SIG-M5 treated with dmso at 0.1 percent for 504 hours (cell line): ENCODE measurements around the gene HSPA4.
A peak's percentile ranks its signal among the peaks of the same experiment; 100 is the strongest.

Experiments
- DNase-seq: peaks from one replicate; lab custom pipeline; 2025; ENCODE audit not compliant: unreplicated experiment; lab: John Stamatoyannopoulos, UW

The HSPA4 gene

DNA sequence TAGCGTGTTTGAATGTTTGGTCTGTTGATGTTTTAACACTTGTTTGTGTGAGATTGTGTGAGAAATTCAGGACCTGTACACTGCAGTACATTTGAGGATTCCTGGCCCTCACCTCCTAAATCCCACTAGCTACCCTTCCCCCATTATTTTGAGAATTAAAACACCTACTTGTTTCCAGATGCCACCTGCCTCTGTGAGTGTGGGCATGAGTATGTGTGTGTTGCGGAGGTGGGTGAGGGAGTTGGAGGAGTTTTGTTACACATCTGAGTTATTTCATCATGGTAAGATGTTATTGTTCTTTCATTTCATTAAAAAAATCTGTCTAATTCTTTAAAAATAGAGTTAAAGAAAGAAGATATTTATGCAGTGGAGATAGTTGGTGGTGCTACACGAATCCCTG lies 36.3 kb downstream of the HSPA4 start:
- DNase-seq, result no peak

DNA sequence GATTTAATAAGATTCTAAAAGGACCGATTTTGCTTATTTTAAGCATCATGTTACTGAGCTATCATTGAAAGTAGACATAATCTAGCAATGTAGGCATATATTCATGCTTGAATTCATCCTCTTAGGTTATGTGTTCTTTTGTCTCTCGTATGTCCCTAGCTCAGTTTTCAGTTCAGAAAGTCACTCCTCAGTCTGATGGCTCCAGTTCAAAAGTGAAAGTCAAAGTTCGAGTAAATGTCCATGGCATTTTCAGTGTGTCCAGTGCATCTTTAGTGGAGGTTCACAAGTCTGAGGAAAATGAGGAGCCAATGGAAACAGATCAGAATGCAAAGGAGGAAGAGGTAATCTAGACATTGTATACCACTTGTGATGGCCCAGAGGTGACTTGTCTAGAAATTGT lies 39.2 kb downstream of the HSPA4 start:
- no peak for DNase-seq

DNA sequence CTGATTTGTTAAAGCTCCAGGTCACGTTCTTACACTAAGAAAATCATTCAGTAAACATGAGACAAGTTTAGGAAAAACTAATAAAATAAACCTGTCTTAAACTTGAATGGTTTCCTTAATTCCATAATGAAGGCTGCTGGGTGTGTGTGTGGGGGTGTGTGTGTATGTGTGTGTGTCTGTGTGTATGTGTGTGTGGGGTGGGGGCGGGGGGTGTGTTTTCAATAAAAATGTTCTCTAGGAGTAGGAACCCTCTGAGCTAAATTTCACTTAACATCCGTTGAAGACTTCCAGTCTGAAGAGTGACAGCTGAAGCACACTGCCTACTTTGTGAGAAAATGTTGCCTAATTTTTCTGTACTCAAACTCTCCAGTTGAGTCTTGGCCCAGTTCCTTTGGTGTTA lies 54.5 kb downstream of the HSPA4 start:
- DNase-seq, result no peak

DNA sequence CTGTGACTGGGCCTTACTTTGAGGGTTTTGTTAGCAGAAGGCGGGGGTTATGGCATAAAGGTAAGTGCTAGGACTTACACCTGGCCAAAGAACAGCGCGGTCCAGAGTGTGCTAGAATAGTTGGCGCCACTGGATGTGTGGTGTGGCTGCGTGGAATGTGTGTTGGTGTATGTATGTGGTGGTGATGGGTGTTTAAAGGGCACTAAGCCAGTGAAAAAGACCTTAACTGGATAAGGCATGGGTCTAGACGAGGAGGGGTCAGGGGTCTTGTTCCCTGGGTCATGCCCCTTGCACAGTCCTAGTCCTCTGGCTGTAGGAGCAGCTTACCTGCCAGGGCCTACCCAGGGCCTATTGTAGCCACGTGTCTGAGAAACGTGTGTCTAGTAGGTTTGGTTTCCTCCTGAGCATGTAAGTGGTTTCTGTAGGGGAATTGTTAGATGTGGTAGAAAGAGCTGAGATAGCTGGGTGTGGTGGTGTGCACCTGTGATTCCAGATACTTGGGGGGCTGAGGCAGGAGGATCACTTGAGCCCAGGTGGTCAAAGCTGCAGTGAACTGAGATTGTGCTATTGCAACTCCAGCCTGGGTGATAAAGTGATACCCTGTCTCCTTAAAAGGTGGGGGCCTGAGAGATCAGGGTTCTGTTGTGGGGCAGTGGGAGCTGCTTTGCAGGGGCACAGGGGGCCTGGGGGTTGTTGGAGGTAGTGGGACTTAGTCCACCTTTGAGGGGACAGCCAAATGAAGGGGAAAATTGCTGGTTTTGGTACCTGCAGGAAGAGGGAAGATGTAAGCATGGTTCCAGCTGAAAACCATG lies 55.2 kb downstream of the HSPA4 start:
- DNase-seq, result no peak

DNA sequence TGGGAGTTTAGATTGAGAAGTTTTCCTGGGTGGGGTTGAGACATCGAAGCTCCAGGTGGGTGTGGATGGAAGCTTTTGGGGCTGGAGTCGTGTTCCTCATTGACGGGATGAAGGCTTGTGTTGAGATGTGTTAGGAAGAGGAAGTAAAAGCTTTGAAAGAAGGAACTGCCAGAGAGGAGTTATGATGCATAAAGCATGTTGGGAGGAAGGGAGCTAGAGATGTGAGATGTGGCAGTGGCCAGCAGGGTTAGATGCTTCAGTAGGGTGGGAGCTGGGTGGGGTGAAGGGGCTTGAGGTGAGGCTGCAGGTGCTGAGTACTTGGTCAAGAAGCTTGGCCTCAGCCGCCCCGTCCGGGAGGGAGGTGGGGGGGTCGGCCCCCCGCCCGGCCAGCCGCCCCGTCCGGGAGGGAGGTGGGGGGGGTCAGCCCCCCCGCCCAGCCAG lies 56.7 kb downstream of the HSPA4 start:
- peak; percentile 94 for DNase-seq

DNA sequence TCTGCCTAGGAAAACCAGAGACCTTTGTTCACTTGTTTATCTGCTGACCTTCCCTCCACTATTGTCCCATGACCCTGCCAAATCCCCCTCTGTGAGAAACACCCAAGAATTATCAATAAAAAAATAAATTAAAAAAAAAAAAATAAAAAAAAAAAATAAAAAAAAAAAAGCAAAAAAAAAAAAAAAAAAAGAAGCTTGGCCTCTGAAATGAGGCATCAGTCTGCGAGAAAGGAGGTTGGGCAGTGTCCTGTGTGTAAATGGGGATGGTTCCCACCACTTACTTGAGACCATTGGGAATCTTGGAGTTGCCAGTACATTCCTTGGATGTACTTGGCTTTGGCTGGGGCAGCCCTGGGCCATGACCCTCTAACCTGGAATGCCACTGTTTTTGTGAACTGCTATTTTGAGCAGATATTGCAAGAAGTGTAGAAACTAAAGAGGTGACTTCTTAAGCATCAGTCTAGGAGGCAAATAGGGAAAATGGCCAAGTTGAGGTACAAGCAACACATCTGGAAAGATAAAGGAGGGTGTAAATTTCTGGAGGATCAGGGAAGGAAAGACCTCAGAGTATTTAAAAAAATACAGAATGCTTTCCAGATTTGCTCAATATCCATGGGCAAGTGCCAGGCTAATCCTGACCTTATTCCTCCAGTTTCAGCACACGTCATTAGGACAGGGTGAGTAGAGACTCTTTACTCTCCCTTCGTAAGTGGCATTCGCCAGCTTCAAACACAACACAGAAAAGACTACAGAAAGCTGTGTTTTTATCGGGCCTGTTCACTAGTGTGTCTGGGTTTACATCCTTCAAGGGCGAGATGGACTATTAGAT lies 58.1 kb downstream of the HSPA4 start:
- DNase-seq, result no peak

DNA sequence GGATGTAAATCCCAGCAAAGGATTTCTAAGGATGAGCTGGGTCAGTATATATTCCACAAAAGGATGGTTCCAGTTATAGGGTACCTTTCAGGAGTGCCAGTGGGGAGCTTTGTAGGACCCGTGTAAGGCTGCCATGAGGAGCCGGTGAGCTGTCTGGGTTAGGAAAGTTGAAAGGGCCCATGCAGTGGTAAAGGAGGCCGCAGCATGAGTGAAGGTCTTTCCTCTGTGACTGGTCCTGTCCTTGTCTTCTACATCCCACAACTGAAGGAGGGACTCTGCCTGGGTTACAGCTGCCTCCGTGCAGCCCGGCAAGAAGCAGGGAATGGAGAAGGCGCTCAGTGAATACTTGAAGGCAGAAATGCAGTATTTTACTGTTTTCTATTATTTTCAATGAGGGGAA lies 58.9 kb downstream of the HSPA4 start:
- DNase-seq, result no peak

DNA sequence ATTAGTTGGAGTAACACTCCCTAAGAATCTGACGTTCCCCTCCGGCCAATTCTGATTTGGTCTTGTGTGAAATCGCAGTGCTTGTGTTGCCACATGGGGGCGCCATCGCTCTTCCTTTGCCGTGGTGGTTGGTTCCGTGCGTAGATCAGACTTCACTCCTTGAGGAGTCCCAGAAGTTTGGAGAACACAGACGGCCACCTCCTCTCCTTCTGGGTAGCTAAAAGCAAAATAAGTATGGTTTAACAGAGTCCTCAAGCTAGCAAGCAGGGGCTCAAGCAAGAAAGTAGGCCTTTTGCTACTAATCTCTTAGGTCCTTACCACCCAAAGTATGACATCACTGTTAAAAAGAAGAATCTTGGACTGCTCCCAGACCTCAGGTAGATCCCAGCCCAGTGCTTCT lies 59.5 kb downstream of the HSPA4 start:
- peak; percentile 76 for DNase-seq

DNA sequence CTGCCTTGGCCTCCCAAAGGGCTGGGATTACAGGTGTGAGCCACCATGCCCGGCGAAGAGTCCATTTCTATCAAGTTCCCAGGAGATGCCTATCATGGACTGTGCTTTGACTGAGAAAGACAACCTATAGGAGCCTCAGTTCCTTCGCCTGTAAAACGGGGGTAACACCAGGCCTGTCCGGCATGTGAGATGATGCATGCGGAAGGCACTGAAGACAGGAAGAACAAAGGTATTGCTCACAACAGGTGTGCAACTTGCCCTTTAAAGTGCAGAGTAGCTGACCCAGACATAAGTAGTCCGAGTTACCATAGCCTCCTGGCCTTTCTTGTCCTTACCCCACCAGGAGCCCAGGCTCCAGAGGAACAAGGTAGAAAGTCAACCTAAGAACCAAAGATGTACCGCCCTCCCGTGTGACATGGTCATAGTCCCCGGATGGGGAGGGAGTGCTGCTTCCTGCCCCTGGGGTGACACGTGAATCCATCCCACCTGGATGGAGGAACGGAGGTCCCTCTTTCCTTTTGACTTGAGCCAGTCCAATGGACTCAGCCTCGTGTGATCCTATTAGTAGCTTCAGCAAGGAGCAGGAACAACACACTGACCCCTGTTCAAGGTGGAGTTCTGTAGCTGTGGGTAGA lies 60.3 kb downstream of the HSPA4 start:
- DNase-seq, result no peak

DNA sequence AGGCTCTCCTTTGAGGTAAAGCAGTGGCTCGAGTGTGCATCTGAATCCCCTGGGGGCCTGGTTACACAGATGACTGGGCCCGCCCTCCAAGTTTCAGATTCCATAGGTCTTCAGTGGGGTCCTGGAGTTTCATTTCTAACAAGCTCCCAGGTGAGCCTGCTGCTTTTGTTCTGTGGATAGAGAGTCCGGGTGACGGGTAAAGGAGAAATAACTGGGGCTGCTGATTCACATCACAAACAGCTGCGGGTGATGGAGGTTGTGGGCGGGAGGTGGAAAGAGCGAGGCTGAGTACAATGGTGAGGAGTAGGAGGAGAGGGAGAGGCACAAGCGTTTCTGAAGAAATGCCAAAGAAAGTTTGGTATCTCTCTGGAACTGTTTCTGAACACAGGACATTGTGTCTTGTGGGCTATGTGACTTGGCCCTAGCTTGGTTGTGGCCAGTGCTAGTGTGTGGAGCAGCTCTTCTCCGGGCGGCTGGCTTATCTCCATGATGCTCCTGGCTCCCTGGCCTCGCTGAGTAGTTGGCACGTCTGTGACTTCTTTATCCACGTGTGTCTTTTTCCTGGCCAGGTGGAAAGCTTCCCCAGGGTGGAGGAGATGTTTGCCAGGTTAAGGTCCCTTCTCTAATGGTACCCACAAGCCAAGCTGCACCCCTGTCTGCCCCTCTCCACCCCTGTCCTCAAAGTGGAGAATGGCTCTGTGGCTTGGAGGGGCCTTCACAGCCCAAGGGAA lies 61.7 kb downstream of the HSPA4 start:
- no peak for DNase-seq

DNA sequence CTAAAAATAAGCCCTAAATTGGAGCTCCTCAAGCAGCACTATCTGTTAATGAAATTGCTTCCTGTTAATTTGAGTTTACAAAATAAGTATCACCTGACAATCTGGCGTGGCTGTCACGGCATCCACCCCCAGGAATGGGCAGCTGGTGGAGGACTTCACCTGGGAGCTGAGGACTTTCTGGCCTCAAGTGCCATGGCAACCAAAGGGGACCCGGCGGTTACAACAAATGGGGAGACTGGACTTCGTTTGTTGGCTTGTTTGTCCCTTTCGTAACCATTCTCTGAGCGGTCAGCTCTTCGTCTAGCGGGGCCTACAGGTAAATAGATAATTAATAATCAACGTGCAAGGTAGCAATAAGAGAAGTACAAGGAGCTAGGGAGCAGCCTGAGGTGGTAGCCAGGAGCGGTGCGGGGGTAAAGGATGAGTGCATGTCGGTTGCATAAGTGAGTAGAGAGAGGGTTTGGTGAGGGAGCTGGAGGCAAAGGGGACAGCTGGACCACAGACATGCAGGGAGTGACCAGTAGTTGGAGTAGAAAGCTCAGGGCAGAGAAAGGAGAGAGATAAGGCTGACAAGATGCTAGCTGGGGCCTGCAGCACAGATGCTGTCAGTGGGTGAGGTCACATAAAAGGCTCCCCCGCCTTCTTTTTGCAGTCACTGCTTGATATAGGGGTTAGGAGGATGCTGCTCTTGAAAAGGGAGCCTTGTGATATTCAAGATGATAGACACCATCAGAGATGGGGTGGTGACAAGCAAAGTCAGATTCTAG lies 62.5 kb downstream of the HSPA4 start:
- no peak for DNase-seq

DNA sequence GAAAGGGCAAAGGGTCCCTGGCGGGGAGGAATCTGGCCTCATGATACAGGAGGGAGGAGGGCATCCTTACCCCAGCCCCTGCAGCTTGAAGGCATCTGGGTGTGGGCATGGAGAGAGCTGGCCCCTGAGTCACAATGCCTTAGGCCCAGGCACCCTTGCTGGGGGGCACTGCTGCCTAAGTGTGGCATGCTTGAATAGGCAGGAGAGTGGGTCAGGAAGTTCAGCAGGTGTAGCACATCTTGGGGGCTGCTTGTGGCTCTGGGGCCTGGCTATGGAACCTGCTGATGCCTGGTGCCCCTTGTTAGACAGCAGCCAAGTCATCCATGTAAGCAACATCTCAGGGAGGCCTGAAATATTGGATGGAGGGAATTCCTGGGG lies 63.1 kb downstream of the HSPA4 start:
- no peak for DNase-seq

DNA sequence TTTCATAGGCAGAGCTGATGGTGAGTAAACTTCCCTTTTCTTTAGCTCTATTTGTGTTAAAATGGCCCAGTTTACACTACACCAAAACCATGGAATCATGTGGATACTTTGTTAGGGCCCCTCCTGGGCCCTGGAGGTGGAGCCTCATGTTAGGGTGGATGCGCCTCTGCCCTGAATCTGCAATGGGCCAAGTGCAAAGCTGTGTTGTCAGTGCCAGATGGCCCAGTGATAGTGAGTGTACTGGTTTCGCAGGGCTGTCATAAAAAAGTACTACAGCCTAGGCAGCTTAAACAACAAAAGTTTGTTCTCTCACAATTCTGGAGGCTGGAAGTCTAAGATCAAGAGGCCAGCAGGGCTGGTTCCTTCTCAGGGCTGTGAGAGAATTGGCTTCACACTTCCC lies 64.8 kb downstream of the HSPA4 start:
- DNase-seq, result no peak

DNA sequence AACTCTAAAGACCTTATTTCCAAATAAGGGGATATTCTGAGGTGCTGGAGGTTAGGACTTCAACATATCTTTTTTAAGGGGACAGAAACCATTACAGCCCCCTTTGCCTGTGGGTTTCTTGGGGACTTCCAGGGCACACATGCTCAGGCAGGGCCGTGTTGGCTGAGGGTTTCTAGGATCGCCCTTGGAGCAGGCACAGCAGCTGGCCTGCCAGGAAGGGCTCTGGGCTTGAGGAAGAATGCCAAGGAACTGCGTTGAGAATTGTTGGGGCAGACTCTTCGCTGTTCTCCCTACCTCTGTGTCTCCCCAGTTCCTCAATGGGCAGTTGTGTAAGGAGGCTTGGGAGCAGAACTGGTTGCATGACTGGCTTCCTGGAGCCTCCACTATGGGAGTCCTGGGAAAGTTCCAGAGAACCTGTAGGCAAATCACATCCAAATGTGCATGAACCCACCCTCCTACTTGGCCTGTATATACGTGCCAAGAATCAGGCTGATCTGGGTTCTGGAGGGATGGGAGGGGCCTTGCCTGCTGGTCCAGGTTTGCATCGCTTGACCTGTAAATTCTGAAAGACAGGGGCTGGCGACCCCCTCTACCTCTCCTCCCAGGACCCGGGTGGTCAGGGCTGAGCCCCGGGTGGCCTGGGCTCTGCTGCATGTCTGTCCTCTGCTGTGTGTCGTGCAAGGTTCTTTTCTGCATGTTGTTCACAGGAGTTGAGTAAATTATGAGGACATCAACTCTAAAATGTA lies 65.5 kb downstream of the HSPA4 start:
- DNase-seq, result no peak

DNA sequence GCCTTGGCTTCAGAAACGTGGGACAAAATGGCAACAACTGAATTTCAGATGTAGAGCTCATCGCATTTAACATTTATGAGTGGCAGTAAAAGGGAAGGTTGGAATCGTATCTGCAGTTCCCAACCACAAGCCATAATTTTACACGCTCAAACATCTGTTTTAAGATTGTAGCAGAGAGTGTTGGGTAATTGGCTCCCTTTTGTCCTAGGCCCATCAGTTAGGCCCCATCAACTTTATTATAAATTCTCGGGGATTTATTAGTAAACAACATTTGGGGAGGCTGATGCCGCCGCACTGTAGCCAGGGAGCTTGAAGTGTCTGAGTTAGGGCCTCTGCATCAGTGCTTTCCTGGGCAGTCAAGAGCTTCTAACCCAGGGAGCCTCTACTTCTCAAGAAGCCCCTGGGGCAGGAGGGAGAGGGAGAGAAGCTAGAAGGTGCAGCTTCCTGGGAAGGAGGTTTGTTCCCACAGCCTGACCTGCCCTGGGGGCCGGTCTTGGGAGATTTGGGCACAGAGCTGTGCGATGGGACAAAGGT lies 66.2 kb downstream of the HSPA4 start:
- DNase-seq, result no peak

DNA sequence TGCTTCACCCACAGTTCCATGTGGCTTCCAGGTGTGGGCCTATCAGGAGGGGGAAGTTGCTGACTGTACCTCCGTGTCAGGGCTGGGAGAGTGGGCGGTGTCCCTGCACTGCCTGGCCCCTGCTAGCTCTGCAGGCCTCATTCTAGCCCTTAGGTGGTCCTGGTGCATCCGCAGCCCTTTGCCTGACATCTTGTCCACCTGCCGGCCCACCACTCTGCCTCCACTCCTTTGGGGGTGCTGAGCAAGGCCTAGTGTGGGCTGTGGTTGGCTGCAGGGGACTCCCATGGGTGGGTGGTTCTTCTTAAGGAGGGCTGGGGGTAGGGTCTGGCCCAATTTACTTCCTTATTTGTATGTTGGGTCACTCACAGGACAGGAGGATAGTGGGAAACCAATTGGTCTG lies 66.9 kb downstream of the HSPA4 start:
- DNase-seq, result no peak

DNA sequence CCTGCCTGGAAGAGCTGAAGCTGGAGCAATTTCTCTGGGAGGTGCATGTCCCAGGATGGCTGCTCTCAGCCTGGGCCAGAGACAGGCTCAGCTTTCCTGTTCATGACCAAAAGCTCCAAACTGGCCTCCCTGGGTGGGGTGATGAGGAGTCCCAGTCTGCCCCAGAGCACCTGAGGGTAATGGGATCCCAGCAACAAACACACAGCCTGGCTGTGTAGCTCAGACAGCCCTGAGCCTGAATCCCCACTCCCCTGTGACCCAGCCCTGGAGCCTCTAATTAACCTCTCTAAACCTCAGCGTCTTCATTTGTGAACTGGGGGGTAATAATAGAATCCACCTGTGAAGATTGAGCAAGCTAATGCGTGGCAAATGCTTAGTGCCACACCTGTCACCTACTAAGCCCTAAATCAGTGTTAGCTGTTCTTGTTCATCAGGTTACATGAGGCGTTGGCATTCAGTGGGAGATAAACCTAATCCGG lies 67.5 kb downstream of the HSPA4 start:
- DNase-seq, result no peak

DNA sequence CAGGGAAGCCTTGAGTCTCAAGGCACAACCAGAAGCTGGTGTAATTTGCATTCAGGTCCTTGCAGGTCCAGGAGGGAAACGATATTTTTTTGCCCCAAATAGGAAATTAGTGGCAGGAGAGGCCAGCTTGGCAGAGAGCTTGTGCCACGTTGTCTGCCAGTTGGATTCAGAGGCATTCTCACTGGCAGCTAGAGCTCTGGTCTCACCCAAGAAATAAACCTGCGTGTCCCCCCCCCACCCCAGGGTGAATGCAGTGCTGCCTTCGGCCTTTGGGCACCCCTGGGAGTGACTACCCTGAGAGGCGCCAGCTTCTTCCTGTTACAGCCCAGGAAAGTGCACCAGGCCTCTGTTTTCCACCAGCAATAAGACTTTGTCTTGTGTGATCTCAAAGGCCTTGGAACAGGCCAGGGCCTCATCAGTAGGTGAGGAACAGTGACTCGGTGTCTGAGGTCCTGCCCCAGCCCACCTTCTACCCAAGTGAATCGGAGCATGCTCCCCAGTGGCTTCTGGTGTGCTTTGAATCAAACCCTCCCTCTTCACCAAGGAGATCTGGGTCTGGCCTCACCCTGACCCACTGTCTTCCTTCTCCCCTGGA lies 68.4 kb downstream of the HSPA4 start:
- no peak for DNase-seq

DNA sequence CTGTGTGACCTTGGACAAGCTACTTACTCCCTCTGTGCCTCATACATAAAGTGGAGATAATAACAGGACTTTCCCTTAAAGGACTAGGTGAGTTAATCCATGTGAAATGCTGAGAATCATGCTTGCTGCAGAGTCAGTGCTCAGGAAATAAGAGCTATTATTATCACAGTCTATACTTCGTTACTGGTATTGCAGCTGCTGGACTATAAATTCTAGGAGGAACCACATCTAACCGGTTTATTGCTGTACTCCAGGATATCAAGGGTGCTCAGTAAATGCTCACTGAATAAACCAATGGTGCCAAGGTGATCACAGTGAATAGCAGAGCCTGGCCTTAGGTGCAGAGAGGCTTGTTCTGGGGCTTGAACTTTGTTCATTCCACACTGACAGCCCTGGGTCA lies 69.3 kb downstream of the HSPA4 start:
- DNase-seq, result no peak
